ENCODE measurements around the gene HDAC3.

The HDAC3 gene

DNA sequence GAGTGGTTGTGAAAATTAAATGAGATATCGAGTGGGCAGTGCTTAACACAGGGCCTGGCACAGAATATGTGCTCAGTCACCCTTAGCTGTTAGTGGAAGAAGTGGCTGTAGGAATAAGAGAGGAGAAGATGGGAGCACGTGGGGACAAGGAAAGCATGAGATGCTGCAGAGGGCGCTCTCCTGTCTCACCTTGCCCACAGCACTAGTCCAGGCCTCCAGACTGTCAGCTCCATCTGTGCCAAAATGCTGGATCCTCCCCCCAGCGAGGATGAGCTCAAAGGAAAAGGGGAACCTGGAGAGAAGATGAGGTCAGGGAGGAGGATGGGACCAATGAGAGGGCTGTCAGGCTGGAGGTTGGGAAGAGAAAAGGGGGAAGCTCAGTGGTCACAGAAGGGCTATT is 32.9 kb upstream of the HDAC3 start:
- no peak for DNase-seq (ENCODE audit: low read depth)
- TF ChIP-seq, protein P1, sequence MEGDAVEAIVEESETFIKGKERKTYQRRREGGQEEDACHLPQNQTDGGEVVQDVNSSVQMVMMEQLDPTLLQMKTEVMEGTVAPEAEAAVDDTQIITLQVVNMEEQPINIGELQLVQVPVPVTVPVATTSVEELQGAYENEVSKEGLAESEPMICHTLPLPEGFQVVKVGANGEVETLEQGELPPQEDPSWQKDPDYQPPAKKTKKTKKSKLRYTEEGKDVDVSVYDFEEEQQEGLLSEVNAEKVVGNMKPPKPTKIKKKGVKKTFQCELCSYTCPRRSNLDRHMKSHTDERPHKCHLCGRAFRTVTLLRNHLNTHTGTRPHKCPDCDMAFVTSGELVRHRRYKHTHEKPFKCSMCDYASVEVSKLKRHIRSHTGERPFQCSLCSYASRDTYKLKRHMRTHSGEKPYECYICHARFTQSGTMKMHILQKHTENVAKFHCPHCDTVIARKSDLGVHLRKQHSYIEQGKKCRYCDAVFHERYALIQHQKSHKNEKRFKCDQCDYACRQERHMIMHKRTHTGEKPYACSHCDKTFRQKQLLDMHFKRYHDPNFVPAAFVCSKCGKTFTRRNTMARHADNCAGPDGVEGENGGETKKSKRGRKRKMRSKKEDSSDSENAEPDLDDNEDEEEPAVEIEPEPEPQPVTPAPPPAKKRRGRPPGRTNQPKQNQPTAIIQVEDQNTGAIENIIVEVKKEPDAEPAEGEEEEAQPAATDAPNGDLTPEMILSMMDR (IDR thresholded peaks at IDR 0.05; ENCODE audit: insufficient read depth, low read depth, low read length, missing control alignments) = no peak
- H3K4me3 ChIP-seq (ENCODE audit: low read length) = no peak overlapping the region

DNA sequence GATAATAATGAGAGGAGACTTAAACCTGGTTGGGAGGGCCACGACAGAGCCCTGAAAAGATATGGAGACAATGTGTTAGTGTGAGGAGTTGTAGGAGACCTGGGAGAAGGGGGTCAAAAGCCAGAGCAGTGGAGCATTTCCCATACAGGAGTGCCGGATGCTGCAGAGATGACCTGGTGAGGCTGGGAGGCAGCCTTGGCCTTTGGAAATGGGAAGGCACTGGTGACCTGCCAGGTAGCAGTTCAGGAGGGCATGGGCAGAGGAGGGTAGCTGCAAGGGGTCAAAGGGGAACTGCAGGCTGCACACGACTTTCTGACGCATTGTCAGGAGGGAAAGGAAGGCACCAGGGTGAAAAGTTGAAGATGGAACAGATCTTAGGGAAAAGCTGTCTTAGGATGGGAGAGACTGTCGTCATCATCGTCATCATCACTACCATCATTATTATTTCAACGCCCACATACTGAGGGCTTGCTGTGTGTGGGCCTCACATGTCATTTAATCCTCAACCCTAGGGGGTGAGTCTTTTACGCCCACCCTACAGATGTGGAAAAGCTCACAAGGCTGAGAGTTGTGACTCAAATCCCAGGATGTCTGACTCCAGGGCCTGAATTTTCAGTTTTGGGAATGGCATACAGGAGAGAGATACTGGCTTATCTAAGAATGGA is 32.1 kb upstream of the HDAC3 start:
- TF ChIP-seq, protein P1 (IDR thresholded peaks at IDR 0.05; ENCODE audit: insufficient read depth, low read depth, low read length, missing control alignments) = no peak
- H3K4me3 ChIP-seq (ENCODE audit: low read length) = no peak overlapping the region
- DNase-seq (ENCODE audit: low read depth) = no peak

DNA sequence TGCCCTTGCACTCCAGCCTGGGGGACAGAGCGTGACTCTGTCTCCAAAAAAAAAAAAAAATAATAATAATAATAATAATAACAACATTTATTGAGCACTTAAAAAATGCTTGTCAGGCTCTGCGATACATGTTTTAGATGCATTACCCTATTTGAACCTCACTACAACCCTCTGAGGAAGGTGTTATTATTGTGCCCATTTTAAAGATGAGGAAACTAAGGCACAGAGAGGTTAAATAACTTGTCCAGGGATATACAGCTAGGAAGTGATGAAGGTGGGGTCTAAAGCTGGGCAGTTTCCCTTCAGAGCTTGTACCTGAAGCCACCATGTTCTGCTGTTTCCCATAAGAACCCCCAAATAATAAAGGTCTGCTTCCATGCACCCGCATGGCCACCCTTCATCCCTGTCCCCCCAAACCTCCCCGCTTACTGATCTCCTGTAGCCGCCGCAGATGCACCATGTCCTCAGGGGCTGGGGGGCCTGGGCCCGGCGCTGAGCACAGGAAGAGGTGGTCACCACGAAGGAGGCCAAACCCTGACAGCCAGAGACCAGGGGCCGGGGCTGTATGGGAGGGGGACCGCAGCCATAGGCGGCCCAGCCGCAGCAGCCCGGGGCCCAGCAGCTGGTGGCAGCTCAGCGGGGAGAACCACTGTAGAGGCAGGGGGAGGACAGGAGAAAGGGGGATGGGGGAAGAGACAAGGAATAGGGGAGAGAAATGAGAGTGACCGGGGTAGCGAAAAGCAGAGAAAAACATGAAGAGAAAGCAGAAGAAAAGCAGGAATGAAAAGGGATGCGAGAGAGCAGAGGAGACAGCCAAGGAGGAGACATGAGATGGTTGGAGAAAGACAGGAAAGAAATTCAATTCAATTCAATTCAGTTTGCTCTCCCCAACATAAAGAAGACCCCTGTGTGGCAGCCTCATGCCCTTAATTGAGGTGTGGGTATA is 29.6 kb upstream of the HDAC3 start:
- H3K4me3 ChIP-seq (ENCODE audit: low read length) = no peak overlapping the region
- TF ChIP-seq, protein P1 (IDR thresholded peaks at IDR 0.05; ENCODE audit: insufficient read depth, low read depth, low read length, missing control alignments) = no peak
- DNase-seq (ENCODE audit: low read depth) = no peak

DNA sequence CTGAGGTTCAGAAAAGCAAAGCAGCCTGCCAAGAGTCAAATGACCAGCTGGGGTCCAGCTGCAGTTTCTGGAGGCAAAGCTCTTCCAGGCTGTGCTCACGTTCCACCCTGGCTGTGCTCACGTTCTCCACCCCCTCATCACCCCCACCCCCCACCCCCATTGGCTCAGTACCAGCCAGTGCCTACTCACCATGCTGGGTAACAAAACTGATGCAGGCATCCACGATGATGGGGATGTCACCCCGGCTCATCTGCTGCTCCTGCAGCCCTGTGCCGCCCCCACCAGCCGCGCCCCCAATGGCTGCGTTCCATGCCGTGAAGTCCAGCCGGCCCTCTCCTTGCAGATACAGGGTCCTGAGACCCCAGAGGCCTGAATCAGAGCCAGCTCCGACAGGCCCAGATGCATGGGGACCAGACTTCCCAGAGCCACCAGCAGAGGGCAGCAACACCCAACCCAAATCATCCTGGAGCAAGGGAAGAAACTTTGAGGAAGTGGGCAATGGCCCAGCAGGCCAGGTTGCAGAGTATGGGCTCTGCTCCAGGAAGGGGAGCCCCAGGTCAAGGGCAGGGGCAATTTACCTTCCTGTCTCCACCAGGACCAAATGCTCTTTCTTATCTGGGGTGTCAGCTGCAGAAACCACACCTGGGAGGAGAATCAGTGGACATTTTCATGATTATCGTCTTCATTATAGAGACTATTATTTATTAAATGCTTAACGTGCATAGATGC is 28.2 kb upstream of the HDAC3 start:
- H3K4me3 ChIP-seq (ENCODE audit: low read length) = no peak overlapping the region
- TF ChIP-seq, protein P1 (IDR thresholded peaks at IDR 0.05; ENCODE audit: insufficient read depth, low read depth, low read length, missing control alignments) = peak; percentile 96

DNA sequence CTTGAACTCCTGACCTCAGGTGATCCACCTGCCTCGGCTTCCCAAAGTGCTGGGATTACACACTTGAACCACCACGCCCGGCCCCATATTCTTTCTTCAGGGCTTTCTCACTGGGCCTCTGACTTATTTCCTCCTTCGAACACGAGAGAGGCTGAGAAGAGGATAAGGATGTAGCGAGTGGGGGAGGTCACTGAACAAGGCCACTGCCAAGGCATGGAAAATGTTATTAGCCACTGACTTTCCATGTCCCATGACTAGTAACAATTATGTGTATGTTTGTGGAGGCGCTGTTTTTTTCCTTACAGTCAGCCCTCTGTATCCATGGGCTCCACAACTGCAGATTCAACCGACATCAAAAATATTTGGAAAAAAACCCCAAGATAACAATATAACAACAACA is 26.9 kb upstream of the HDAC3 start:
- DNase-seq (ENCODE audit: low read depth) = no peak
- H3K4me3 ChIP-seq (ENCODE audit: low read length) = no peak overlapping the region
- TF ChIP-seq, protein P1 (IDR thresholded peaks at IDR 0.05; ENCODE audit: insufficient read depth, low read depth, low read length, missing control alignments) = no peak

More for the DNA sequence above, 28.2 kb upstream of the HDAC3 start:
- DNase-seq (ENCODE audit: low read depth) = peak; percentile 68

DNA sequence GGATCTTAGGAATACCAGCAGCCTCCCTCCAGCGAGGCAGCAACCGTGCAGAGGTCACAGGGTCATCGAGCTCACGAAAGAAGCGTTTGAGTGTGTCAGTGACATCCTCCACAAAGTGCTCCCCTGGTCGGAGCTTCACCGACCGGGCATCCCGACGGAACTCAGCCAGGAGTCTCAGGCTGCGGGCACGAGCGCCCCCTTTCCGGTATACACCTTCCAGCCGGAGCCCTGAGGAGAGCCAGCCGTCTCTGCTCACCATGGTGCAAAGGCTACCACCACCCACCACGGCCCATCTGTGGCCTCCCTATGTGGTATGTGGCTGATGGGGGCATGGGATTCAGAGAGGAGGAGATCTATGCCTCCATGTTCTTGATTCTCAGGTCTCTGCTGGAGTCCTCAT is 25.4 kb upstream of the HDAC3 start:
- TF ChIP-seq, protein P1 (IDR thresholded peaks at IDR 0.05; ENCODE audit: insufficient read depth, low read depth, low read length, missing control alignments) = no peak

More for the DNA sequence above, 25.4 kb upstream of the HDAC3 start:
- H3K4me3 ChIP-seq (ENCODE audit: low read length) = no peak overlapping the region
- DNase-seq (ENCODE audit: low read depth) = no peak

Measured in epithelial cell of esophagus (primary cell).